Stimulated activated CD8-positive, alpha-beta memory T cell treated with anti-CD3 and anti-CD28 coated beads, Interleukin-12 subunit alpha, Interleukin-12 subunit beta, amount 100 ng/mL, for 1 hour (primary cell): ENCODE results near the gene ADGRF5.
"Not testable (repeated sequence)": the region's sequence is repeated elsewhere in the genome, so short reads cannot be mapped to it uniquely, and the experiment has no call there.

Experiments used
- DNase-seq: peaks from one replicate; pipeline ENCODE4 v3.0.0-alpha.2; 2020; ENCODE audit warnings: low read depth

ADGRF5 gene

GRCh38 chr6:46894433-46894832 is 27.3 kb downstream of the ADGRF5 start:
- no peak for DNase-seq

DNA sequence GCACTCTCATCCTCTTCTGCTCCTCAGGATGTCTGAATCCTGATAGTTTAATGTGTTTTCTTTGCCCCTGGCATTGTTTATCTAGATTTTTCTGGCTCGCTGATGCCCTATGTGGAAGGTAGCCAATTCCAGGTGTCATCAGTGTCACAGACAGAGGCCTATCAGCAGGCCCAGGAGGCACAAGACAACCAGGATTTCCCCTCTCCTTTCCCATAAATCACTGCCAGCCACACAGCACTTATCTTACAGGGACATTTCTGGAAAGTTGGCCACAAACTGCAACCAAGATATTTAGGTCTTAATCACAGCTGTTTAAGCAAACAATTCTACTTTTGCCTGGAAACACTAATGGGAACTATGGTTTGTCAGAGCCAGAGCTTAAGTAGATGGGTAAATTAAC is 28.1 kb downstream of the ADGRF5 start:
- no peak for DNase-seq

GRCh38 chr6:46891252-46891795 is 30.4 kb downstream of the ADGRF5 start:
- no peak for DNase-seq

DNA sequence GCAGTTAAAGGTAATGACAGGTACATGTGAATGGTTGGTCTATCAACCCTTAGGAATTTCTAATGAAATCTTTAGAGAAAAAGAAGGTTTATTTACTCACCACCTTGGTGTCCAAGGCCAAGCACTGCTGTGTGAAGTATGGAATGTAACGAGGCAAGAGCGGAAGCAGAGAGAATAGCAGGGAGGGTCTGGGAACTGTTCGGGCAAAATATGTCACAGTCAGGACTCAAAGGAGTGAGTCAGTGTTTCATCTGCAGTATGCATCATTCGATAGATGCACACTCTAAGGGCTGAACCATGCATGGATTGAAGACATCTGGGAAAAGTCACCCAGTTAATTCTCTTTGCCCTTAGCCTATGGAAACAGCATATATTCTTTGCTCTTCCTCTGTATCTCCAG is 33.2 kb downstream of the ADGRF5 start:
- DNase-seq = no peak

DNA sequence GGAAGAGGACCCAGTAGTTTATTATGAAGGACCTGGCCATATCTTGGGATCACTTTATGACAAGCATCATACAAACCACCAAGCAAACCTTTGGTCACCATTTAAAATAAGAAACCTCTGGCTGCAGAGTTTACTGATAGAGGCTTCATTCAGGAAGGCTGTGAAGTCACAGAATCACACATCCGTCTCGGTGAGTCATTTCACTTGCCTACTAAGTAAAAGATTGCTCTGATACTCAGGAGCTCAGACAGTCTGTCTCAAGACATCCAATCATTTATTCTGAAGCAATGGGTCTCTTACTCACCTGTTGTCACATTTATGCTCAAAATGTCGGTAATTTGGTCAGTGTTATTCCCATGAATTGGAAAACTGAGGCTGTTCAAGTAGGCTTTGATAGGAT is 33.7 kb downstream of the ADGRF5 start:
- DNase-seq = no peak

GRCh38 chr6:46882645-46883044 is 39.1 kb downstream of the ADGRF5 start:
- no peak for DNase-seq

GRCh38 chr6:46879003-46879402 is 42.7 kb downstream of the ADGRF5 start:
- DNase-seq = no peak

DNA sequence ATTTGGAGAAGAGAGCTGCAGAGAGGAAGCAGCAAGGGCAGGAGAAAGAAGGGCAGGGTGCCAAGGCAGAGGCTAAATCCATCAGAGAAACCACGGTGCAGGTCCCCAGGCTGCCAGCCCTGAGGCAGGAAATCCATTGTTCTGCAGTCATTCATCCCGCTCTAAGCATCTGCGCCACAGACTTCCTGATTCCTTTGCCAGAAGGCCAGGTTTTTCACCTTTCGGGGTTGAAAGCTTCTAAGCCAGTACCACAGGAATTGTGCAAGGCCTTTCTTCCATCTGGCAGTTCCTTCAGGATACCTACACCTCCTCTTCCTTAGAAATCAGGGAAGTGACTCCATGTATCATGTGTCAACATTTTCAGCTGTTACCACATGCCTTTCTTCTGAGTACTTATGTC is 45.6 kb downstream of the ADGRF5 start:
- no peak for DNase-seq

DNA sequence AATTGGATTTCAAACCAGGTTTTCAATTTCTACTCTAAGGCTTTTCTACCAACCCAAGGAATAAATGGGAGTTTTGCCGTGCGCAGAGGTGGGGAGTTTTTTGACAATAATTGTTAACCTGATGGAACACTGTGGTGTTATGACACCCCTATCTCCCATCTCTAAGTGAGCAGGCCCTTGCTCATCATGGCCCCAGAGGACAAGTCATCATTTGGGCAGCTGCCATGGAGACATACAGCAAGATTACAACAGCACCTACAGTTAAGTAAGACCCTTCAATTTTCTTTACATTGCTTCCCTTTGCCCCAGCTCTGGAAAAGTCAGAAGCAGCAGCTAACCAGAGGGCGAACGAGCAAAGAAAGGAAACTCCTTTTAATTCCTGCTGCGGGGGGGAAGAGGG is 54.3 kb downstream of the ADGRF5 start:
- no peak for DNase-seq

- DNase-seq = no peak
Observed at GRCh38 chr6:46865221-46865620, 56.5 kb downstream of the ADGRF5 start.

- DNase-seq = no peak
Observed at GRCh38 chr6:46863791-46864190, 57.9 kb downstream of the ADGRF5 start.

DNA sequence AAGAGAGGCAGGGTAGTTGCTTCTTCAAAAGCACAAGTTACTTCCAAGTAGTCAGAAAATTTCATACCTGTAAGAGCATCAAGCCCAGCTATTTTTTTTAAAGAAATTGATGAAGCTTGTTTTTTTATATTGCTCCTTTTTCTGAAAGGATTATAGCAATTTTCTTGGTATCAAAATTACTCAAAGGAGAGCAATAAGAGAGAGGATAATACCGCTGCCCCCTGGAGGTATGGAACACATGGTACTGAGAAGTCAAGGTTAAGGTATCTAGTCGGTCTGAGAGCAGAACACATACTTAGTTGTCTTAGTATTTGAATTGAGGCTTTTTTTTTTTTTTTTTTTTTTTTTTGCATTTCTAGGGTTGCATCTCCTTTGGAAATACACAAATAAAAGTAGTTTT is 59.4 kb downstream of the ADGRF5 start:
- no peak for DNase-seq

DNA sequence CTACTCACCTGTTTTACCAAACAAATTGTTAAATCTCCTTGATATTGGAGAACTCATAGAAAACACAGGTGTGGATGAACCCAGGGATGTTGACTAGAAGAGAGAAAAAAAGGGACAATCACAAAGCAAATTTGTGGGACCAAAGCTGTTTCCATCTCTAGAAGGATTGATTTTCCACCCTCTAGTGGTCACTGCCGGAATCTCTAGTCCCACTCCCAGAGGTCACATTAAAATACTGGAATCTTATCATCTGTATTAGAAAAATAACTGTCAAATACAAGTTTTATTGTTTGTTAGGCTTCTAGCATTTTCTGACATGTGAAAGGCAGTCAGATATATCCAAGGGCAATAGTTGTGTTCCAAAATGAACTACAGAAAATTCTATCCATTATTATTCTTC is 65.8 kb downstream of the ADGRF5 start:
- not testable (repeated sequence) for DNase-seq

DNA sequence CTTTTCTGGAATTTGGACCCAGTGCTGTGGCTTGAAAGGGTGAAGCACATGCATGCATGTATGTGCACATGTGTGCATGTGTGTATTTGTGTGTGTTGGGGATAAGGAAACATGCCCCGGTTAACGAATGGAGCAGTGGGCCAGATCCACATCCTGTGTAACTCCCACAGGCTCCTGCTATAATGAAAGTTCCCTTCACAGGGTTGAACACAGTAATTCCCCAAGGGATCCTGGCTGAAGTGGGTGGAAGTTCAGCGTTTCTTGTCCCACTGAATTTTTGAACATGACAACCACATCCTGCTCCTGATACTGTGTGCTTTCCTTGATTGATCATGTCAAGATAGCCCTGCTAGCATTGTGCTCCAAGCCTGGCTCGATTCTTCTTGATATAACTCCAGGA is 70.2 kb downstream of the ADGRF5 start:
- not testable (repeated sequence) for DNase-seq

GRCh38 chr6:46850792-46851191 is 70.9 kb downstream of the ADGRF5 start:
- DNase-seq = no peak

- no peak for DNase-seq
Observed at GRCh38 chr6:46849361-46849690, 72.4 kb downstream of the ADGRF5 start.

- DNase-seq = peak; percentile 20
Observed at GRCh38 chr6:46848684-46849360, 72.9 kb downstream of the ADGRF5 start.

DNA sequence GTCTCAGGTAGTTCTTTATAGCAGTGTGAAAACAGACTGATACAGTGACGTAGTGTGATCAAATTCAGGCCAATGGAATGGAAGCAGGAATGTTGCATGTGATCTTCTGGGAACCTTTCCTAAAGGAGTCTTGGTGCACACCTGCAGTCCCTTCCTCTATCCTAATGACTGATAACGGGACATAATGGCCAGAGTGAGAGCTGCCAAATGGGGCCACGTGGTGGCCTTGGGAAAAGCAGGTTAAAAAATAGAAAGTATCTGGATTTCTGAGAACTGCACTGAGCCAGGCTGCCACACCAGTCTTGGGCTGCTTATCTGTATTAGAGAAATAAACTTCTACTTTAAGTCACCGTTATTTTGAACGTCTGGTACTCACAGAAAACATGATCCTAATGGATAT is 76.6 kb downstream of the ADGRF5 start:
- DNase-seq = no peak

DNA sequence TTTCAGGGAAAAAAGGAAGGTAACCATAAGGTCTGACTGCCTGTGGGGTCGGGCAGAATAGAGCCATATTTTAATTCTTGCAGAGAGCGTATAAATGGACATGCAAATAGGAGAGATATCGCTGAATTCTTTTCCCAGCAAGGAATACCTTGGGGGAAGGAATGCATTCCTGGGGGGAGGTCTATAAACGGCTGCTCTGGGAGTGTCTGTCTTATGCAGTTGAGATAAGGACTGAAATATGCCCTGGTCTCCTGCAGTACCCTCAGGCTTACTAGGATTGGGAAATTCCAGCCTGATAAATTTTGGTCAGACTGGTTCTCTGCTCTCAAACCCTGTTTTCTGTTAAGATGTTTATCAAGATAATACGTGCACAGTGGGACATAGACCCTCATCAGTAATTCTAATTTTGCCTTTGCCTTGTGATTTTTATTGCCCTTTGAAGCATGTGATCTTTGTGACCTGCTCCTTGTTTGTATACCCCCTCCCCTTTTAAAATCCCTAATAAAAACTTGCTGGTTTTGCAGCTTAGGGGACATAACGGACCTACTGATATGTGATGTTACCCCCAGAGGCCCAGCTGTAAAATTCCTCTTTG is 79.4 kb downstream of the ADGRF5 start:
- DNase-seq = not testable (repeated sequence)

- no peak for DNase-seq
Observed at GRCh38 chr6:46838033-46838432, 83.7 kb downstream of the ADGRF5 start.

- DNase-seq = not testable (repeated sequence)
Observed at GRCh38 chr6:46834991-46835390, 86.7 kb downstream of the ADGRF5 start.

- DNase-seq = not testable (repeated sequence)
Observed at GRCh38 chr6:46834257-46834916, 87.4 kb downstream of the ADGRF5 start.

DNA sequence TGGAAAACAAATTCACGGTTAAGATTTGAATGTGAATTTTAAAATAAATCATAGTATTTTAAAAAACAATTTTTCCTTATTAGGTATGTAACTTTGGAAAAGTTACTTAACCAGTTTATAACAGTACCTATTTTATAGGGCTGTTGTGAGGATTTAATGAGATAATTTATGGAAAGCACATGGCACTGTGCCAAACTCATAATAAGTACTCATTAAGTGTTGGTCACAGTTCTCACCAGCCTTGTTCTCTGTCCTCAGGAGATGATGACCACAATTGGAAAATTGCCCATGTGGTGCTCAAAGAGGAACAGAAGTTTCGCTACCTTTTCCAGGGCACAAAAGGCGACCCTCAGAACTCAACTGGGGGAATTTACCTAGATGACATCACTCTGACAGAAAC is 88.9 kb downstream of the ADGRF5 start:
- DNase-seq = no peak
